Brain microvascular endothelial cell (primary cell): ENCODE results near the gene VPS29.

Experiments used
- DNase-seq: peaks from one replicate; pipeline ENCODE4 v3.0.0-alpha.2; 2020
- H3K27ac ChIP-seq: fragments of 250-450 bp; sonication (Bioruptor Pico); 2 replicates; pipeline ENCODE4 v1.5.1; 2020; ENCODE audit warnings: mild to moderate bottlenecking, moderate library complexity
- H3K27me3 ChIP-seq: fragments of 250-450 bp; sonication (Bioruptor Pico); replicated peaks from 2 replicates; pipeline ENCODE4 v1.5.1; 2020; ENCODE audit warnings: mild to moderate bottlenecking
- H3K36me3 ChIP-seq: fragments of 250-450 bp; sonication (Bioruptor Pico); replicated peaks from 2 replicates; pipeline ENCODE4 v1.5.1; 2020; ENCODE audit warnings: mild to moderate bottlenecking
- H3K4me3 ChIP-seq: 2 replicates; pipeline ENCODE4 v1.5.1; 2011; ENCODE audit warnings: low read depth, mild to moderate bottlenecking, control low read depth, low read length, moderate library complexity
- CTCF ChIP-seq: IDR thresholded peaks from 2 replicates; pipeline ENCODE4 v1.5.1; 2011; ENCODE audit warnings: low read depth, mild to moderate bottlenecking, moderate library complexity, low read length, control low read depth, inconsistent platforms; ENCODE audit errors: missing control alignments
- in situ Hi-C: cut with HindIII; loops from 2 replicates; pipeline ENCODE4 v1.10.0; 2017; ENCODE audit warnings: low sequenced_read_pairs, low pct_ligation_motif_present

The VPS29 gene

DNA sequence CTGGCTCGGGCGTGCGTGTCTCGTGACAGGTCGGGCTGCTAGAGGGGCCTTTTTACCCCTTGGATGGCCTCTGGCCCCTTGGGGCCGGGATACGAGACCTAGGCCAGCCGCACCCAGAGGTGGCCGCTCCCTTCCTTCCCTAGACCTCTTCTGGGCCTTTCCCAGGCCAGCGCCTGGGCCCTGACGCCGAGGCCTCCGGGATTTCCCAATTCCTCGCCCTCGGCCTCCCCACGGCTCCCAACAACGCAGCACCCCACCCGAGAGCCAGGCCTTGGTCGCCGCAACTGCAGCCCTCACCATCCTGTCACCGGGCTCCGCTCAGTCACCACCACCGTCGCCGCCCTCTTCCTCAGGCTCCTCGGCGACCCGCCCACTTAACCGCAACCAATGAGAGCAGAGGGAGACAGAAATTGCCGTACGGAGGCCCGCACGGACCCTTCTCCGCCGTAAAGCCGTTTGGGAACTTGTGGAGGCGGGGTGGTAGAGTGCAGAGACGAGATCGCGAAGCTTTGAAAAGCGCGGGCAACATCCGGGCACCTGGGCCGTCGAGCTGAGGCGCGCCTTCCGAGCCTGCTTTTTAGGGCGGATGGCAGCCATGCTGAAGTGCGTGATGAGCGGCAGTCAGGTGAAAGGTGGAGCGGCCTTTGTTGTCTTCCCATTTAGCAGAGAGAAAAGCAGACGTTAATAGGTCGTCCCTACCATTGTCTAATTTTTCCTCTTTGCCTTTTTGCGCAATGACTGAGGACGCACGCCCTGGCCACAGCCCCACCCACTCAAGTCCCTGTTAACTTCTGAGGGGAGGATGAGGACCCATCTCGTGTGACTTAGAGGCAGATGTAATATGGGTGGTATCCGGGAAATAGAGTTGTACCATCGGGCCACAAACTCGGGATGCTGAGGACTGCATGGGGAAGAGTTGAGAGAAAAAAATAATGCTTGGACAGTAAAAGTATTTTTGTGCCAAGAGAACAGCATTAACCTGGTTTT lies at the start of gene VPS29, which contains the start of gene RAD9B:
Gene VPS29, minus strand, starts transcription at position 360 of the 987 bp plus-strand sequence. Its CDS starts 60 bp downstream, at position 300.
Gene RAD9B, plus strand, starts transcription at position 580 of the 987 bp plus-strand sequence. Its CDS starts 7 bp downstream, at position 587.
- Histone ChIP-seq H3K27me3 (no peaks in the 10 kb centered on the region), H3K27ac (peak within 1 kb of the TSS; percentile 47), H3K4me3 (peak within 1 kb of the TSS; percentile 91), H3K36me3 (no peaks in the 10 kb centered on the region)
- in situ Hi-C loops: loop anchor here (25.0 kb wide), 1 partner anchor 110 kb away; the partner anchor contains the start of gene TCTN1
- no peak for TF ChIP-seq CTCF
- DNase-seq: peak; percentile 99

GRCh38 chr12:110550981-110551380 lies 49.1 kb upstream of the VPS29 start:
- no peak overlapping the region for H3K27ac ChIP-seq
- peaks cover 2% of the 10 kb centered on the region for H3K36me3 ChIP-seq
- TF ChIP-seq CTCF: no peak
- no peaks in the 10 kb centered on the region for H3K27me3 ChIP-seq
- in situ Hi-C loops: no loop called here
- no peak for DNase-seq
- H3K4me3 ChIP-seq: no peak overlapping the region

DNA sequence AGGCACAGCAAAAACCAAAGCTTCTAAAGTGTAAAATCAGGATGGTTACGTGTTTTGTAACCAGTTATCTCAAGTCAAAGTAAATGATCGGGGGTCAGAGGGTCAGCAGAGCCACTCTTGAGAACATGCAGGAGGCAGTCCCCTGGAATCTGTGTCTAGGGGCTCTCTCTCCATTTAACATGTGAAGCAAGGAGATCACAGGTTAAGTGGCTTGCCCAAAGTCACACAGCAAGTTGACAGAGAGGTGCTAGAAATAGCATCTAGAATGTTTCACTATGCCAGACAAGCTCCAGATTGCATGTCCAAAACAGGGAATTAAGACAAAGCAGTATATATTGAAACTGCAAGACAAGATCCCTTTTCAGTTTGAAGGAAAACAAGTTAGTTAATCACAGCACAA lies 47.8 kb upstream of the VPS29 start:
- Histone ChIP-seq H3K4me3 (no peak overlapping the region), H3K27me3 (no peaks in the 10 kb centered on the region), H3K36me3 (peaks cover 2% of the 10 kb centered on the region), H3K27ac (no peak overlapping the region)
- no peak for DNase-seq
- TF ChIP-seq CTCF: no peak
- in situ Hi-C loops: no loop called here

DNA sequence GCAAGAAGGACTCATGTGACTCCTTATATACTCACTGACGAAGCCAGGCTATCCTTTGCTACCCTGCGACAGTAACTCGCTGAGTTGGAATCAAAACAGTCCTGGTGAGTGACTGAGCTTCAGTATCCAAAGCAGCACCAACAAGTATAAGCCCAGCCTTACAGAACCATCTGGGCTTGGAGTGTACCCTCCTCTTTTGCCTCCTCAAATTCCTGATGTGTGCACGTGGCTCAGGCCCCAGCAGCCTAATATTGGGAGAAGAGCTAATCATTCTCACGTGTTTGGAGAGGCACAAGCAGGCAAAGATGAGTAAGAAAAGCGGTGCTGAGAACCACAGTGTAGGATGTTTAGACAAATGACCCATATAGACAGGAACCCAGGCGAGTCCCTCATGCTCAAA lies 46.8 kb upstream of the VPS29 start:
- no peak for TF ChIP-seq CTCF
- Histone ChIP-seq H3K27ac (peak overlapping the region; percentile 24), H3K27me3 (no peaks in the 10 kb centered on the region), H3K36me3 (peaks cover 2% of the 10 kb centered on the region), H3K4me3 (no peak overlapping the region)
- DNase-seq: peak; percentile 41
- in situ Hi-C loops: no loop called here

DNA sequence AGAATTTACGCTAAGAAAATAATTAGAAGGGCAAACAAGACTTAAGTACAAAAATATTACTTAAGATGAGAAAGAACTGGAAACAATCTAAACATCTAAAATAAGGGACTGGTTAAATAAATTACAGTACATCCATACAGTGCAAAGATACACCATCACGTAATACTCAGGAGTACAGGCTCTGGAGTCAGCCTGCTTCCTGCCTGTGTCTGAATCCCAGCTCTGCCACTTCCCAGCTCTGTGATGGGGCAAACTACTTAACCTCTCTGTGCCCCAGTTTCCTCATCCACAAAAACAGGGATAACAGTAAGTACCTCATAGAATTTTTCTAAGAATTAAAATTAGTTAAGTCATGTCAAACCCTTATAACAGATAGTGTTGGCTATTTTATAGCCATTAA lies 45.2 kb upstream of the VPS29 start:
- in situ Hi-C loops: no loop called here
- no peak overlapping the region for H3K4me3 ChIP-seq
- no peak for DNase-seq
- H3K27ac ChIP-seq: no peak overlapping the region
- no peak for TF ChIP-seq CTCF
- H3K36me3 ChIP-seq: peaks cover 2% of the 10 kb centered on the region
- H3K27me3 ChIP-seq: no peaks in the 10 kb centered on the region
